Adrenal gland (tissue), 5 donors: ENCODE results near the gene ARVCF.

Experiments
- CTCF ChIP-seq, 6 experiments: fragments of 450-650 bp in 4 of 6; fragments of 200-600 bp in 2 of 6; sonication (generic) in 1 of 6; IDR thresholded peaks; 1 replicate in 5 of 6; 2 replicates in 1 of 6; pipeline versions ENCODE4 v1.5.1 to v1.8.0; 2016 to 2021; ENCODE audit warnings: antibody characterized with exemption in 6 of 6, mild to moderate bottlenecking in 2 of 6, moderate library complexity in 1 of 6
- POLR2A ChIP-seq, 2 donors: fragments of 450-650 bp; IDR thresholded peaks; one replicate each; pipeline ENCODE4 v1.6.1; 2017; ENCODE audit warnings: antibody characterized with exemption in 2 of 2, mild to moderate bottlenecking in 2 of 2, moderate library complexity in 1 of 2
- donor health status: DM: no; HTN: no; CAD: no.

- TF ChIP-seq CTCF (IDR thresholded peaks at IDR 0.05) (no peak), POLR2A (IDR thresholded peaks at IDR 0.05) (no peak)
Measured at GRCh38 chr22:20031732-20032406, 15.2 kb upstream of the ARVCF start.
